K562 (cell line): Measurements from ENCODE around the gene GHDC. TPM values are rescaled to one million over a fixed set of nuclear protein-coding genes. Genes with fewer than 3 reads are reported as not detected.
A peak's percentile ranks its signal among the peaks of the same experiment; 100 is the strongest.

Experiments
- ATAC-seq: fragments of 200-7000 bp; cut with Tn5 transposase; 3 replicates; pipeline ENCODE4 v1.9.1; 2020; ENCODE audit warnings: moderate library complexity
- BruUV-seq: library from RNA; stranded (reverse); fragments of 400-500 nt; replicated peaks from 2 replicates; lab custom pipeline; 2021; lab: Mats Ljungman, UMichigan
- CTCF ChIA-PET: fragments of 300-600 bp; formaldehyde crosslinking; extraction: SDS; loops from one replicate; lab custom pipeline; 2021; ENCODE audit warnings: low intra/inter-chr PET ratio; lab: Yijun Ruan, JAX
- POLR2A ChIA-PET: fragments of 300-600, 350-650 bp; sonication (Branson Sonifier 250); formaldehyde crosslinking; extraction: SDS; loops from one replicate; lab custom pipeline; 2021; ENCODE audit warnings: antibody characterized with exemption, inconsistent platforms; lab: Yijun Ruan, JAX
- DNase-seq, 4 experiments: peaks; one replicate each; pipeline versions ENCODE4 v3.0.0 to v3.0.0-alpha.2; 2011 to 2018; ENCODE audit warnings: low spot score in 3 of 4, mixed read lengths in 3 of 4; ENCODE audit errors: extremely low read depth in 1 of 4
- FAIRE-seq: peaks from 2 replicates; lab custom pipeline; 2011; peaks lifted over from hg19 to GRCh38; lab: Jason Lieb, UNC
- H2AFZ ChIP-seq: 2 replicates; pipeline ENCODE4 v1.6.0; 2011; ENCODE audit warnings: low read depth, low read length, control low read depth, inconsistent platforms
- H3K27ac ChIP-seq: fragments of 200-600 bp; 3 replicates; pipeline ENCODE4 v1.8.0; 2011; ENCODE audit warnings: low read depth, mild to moderate bottlenecking, control low read depth, inconsistent platforms, low read length, moderate library complexity, mixed read lengths; ENCODE audit errors: extremely low read depth
- H3K27me3 ChIP-seq, 2 experiments: fragments of 300-600 bp in 1 of 2; 2 replicates in 1 of 2; 3 replicates in 1 of 2; pipeline versions ENCODE4 v1.6.0 to v1.8.0; 2011; ENCODE audit warnings: inconsistent platforms in 2 of 2, low read length in 2 of 2, mild to moderate bottlenecking in 1 of 2, mixed read lengths in 1 of 2, moderate library complexity in 1 of 2; ENCODE audit not compliant: control insufficient read depth in 2 of 2, insufficient read depth in 2 of 2
- H3K36me3 ChIP-seq: fragments of 300-600 bp; 3 replicates; pipeline ENCODE4 v1.8.0; 2011; ENCODE audit warnings: mild to moderate bottlenecking, low read length, inconsistent platforms; ENCODE audit not compliant: control insufficient read depth, insufficient read depth
- H3K4me1 ChIP-seq, 2 experiments: fragments of 200-600 bp in 1 of 2; replicated peaks in 1 of 2; 2 replicates in 1 of 2; 3 replicates in 1 of 2; pipeline versions ENCODE4 v1.5.1 to v1.8.0; 2011; ENCODE audit warnings: inconsistent platforms in 2 of 2, low read length in 2 of 2, mild to moderate bottlenecking in 1 of 2, mixed read lengths in 1 of 2, moderate library complexity in 1 of 2; ENCODE audit not compliant: control insufficient read depth in 2 of 2, insufficient read depth in 2 of 2
- H3K4me2 ChIP-seq: 2 replicates; pipeline ENCODE4 v1.6.1; 2011; ENCODE audit warnings: low read length, control low read depth, inconsistent platforms, mixed read lengths; ENCODE audit not compliant: insufficient read depth
- H3K4me3 ChIP-seq: fragments of 200-600 bp; sonication (generic), shearing (Covaris generic); 2 replicates; pipeline ENCODE4 v1.5.1; 2016; ENCODE audit warnings: control low read depth, inconsistent platforms
- H3K79me2 ChIP-seq: fragments of 200-600 bp; 3 replicates; pipeline ENCODE4 v1.8.0; 2011; ENCODE audit warnings: low read length, inconsistent platforms; ENCODE audit not compliant: control insufficient read depth, insufficient read depth
- H3K9ac ChIP-seq, 2 experiments: 2 replicates each; pipeline versions ENCODE4 v1.6.0 to v1.6.1; 2011; ENCODE audit warnings: low read depth in 2 of 2, low read length in 2 of 2, control low read depth in 1 of 2, inconsistent platforms in 1 of 2, mild to moderate bottlenecking in 1 of 2, mixed read lengths in 1 of 2; ENCODE audit not compliant: insufficient read depth in 1 of 2
- H3K9me1 ChIP-seq: one replicate; pipeline ENCODE4 v1.6.0; 2011; ENCODE audit warnings: inconsistent platforms, mild to moderate bottlenecking, low read length, moderate library complexity; ENCODE audit not compliant: control insufficient read depth, insufficient read depth
- H3K9me3 ChIP-seq: replicated peaks from 2 replicates; pipeline ENCODE4 v1.5.1; 2011; ENCODE audit warnings: low read depth, low read length, inconsistent platforms; ENCODE audit not compliant: control insufficient read depth, insufficient read depth
- H4K20me1 ChIP-seq: replicated peaks from 2 replicates; pipeline ENCODE4 v1.6.1; 2011; ENCODE audit warnings: low read length, inconsistent platforms, mixed read lengths; ENCODE audit not compliant: control insufficient read depth, insufficient read depth
- C11orf30 ChIP-seq: fragments of 450-650 bp; IDR thresholded peaks from 2 replicates; pipeline ENCODE4 v1.6.1; 2016; ENCODE audit warnings: low read depth, mild to moderate bottlenecking
- GTF3C2 ChIP-seq: IDR thresholded peaks from 3 replicates; pipeline ENCODE4 v1.6.1; 2011; ENCODE audit warnings: borderline replicate concordance, mild to moderate bottlenecking, moderate library complexity; ENCODE audit not compliant: insufficient read length; ENCODE audit errors: extremely low read depth
- HDAC1 ChIP-seq, 2 experiments: fragments of 450-650 bp; IDR thresholded peaks; 2 replicates each; pipeline ENCODE4 v1.6.1; 2016 to 2017; ENCODE audit warnings: inconsistent platforms in 1 of 2, mild to moderate bottlenecking in 1 of 2, moderate library complexity in 1 of 2
- HOMEZ ChIP-seq: fragments of 250-450 bp; sonication (Bioruptor Pico); IDR thresholded peaks from 2 replicates; pipeline ENCODE4 v1.4.0; 2020; ENCODE audit warnings: mild to moderate bottlenecking, moderate library complexity
- MAFF ChIP-seq: IDR thresholded peaks from 2 replicates; pipeline ENCODE4 v1.6.1; 2012; ENCODE audit warnings: low read length, improper control_type of control experiment
- POLR2B ChIP-seq: fragments of 450-650 bp; IDR thresholded peaks from 2 replicates; pipeline ENCODE4 v1.6.1; 2018; ENCODE audit warnings: low read depth; ENCODE audit not compliant: partially characterized antibody
- PRDM10 ChIP-seq: fragments of 450-650 bp; IDR thresholded peaks from 2 replicates; pipeline ENCODE4 v1.6.1; 2018; ENCODE audit not compliant: partially characterized antibody
- STAT5A ChIP-seq: IDR thresholded peaks from 2 replicates; pipeline ENCODE4 v1.6.1; 2012; ENCODE audit warnings: low read length, inconsistent platforms, borderline replicate concordance
- USF2 ChIP-seq: sonication (generic); formaldehyde crosslinking; IDR thresholded peaks from 2 replicates; pipeline ENCODE4 v1.5.0; 2020; ENCODE audit warnings: missing genetic modification reagents
- ZNF175 ChIP-seq: fragments of 200-800 bp; sonication (Bioruptor generic); IDR thresholded peaks from 2 replicates; pipeline ENCODE4 v1.6.1; 2016; ENCODE audit warnings: low read depth, mild to moderate bottlenecking, missing genetic modification characterization, missing compliant biosample characterization
- ZNF224 ChIP-seq: sonication (generic); formaldehyde crosslinking; IDR thresholded peaks from 2 replicates; pipeline ENCODE4 v1.8.0; 2022; ENCODE audit warnings: mild to moderate bottlenecking, missing genetic modification reagents
- WGBS: fragments of 100-300 bp; shearing (Covaris generic); methylation state at CpG from one replicate; pipeline ENCODE4 v1.1.6; 2016; ENCODE audit warnings: low coverage, mixed read lengths; ENCODE audit not compliant: insufficient coverage; ENCODE audit errors: missing lambda C conversion rate; 5-methylcytosine and 5-hydroxymethylcytosine counted together
- in situ Hi-C: fragments of 300-500 bp; cut with MboI; formaldehyde crosslinking; loops from 4 replicates; pipeline ENCODE4 v1.15.0; 2018; ENCODE audit warnings: inconsistent platforms, mixed read lengths
- intact Hi-C: fragments of 100-400 bp; cut with micrococcal nuclease; formaldehyde crosslinking; loops from 2 replicates; pipeline ENCODE4 v1.14.2; 2022
- polyA plus RNA-seq, 8 experiments: library from polyadenylated mRNA; depleted of rRNA in 4 of 8; stranded (reverse) in 5 of 8; unstranded in 3 of 8; fragments of >200 nt; fragmentation: Nextera tagmentation in 2 of 8; fragmentation: Illumina TruSeq in 1 of 8; extraction: Ambion mirVana in 2 of 8; extraction: Trizol in 1 of 8; gene quantifications; 2 replicates each; pipeline versions ENCODE4 v1.2.1 to v1.2.3, GENCODE V29; 2011 to 2014; ENCODE audit warnings: inconsistent platforms in 1 of 8, missing spikeins in 1 of 8
- total RNA-seq, 7 experiments: library from RNA; depleted of rRNA in 6 of 7; stranded (reverse); fragments of >200 nt in 6 of 7; fragmentation: Illumina TruSeq in 2 of 7; extraction: Trizol in 2 of 7; gene quantifications; 2 replicates each; pipeline versions ENCODE4 v1.2.1 to v1.2.3, GENCODE V29; 2011 to 2021; ENCODE audit warnings: low replicate concordance in 1 of 7

The GHDC gene
- total and polyA plus RNA-seq, 9 of the 15 experiments (the other 6 are each of a cell fraction or from before 2014, with no cell fraction given), result 0.65 to 23.2 (median 11.2) TPM

- ChIA-PET POLR2A (interaction anchor here (0.5 to 1.6 kb wide), 4 partner anchors 11 to 40 kb away, joined by 3 to 8 read pairs (median 4); no protein-coding TSS in a partner anchor), CTCF (no interaction called here)
- H3K9me1 ChIP-seq, result no peaks in the 10 kb centered on the region
- DNase-seq, result peak; percentile 25 to 55 (median 43)
- H3K4me1 ChIP-seq, result peaks cover 9 to 21% of the 10 kb centered on the region in 2 experiments; a peak in 4 of 5 replicates
- no peak for FAIRE-seq
- H3K36me3 ChIP-seq, result peaks cover 36% of the 10 kb centered on the region; the same call in 2 of the 3 replicates
- H3K79me2 ChIP-seq, result peaks cover 51% of the 10 kb centered on the region
- H2AFZ ChIP-seq, result peak overlapping the region; percentile 66
- in situ Hi-C loops (no loop called here), intact Hi-C loops (no loop called here)
- H3K9me3 ChIP-seq, result no peaks in the 10 kb centered on the region
- peak; percentile 27 for ATAC-seq
- H3K9ac ChIP-seq, result peak overlapping the region; percentile 90 to 94
- H3K4me2 ChIP-seq, result peak overlapping the region; percentile 99
- H3K4me3 ChIP-seq, result peak overlapping the region; percentile 93
- H3K27ac ChIP-seq, result peak overlapping the region; percentile 85
- H3K27me3 ChIP-seq, result no peaks in the 10 kb centered on the region
- H4K20me1 ChIP-seq, result peaks cover 11% of the 10 kb centered on the region
- BruUV-seq, result TSS peak; percentile 50
- WGBS, result 0% methylated on average over 15 of the region's 15 CpGs
- TF ChIP-seq STAT5A, result no peak
- TF ChIP-seq HDAC1 (IDR thresholded peaks at IDR 0.05), result peak in 1 of 2 experiments; percentile 28; a peak in 2 of 4 replicates
- no peak for TF ChIP-seq POLR2B
- TF ChIP-seq HOMEZ (CRISPR knock-in tag), result no peak
- TF ChIP-seq GTF3C2, result no peak
- TF ChIP-seq PRDM10, result peak; percentile 33
- no peak for TF ChIP-seq MAFF
- 0 out of 2 replicates have a peak, but pooled peaks have one; percentile 29 for TF ChIP-seq ZNF224 (CRISPR knock-in tag)
- 0 out of 2 replicates have a peak, but pooled peaks have one; percentile 26 for TF ChIP-seq ZNF175
- peak; percentile 30; the same call in 1 of the 2 replicates for TF ChIP-seq USF2 (CRISPR knock-in tag)
- peak; percentile 10; the same call in 1 of the 2 replicates for TF ChIP-seq C11orf30
Measured at GRCh38 chr17:42153919-42154742, 40.2 kb downstream of the GHDC start.
